GM18508 (cell line): Measurements from ENCODE around the gene APBA2.

Experiments used
- ATAC-seq: cut with Tn5 transposase; IDR thresholded peaks from one replicate; pipeline ENCODE4 v1.9.1; 2021; ENCODE audit warnings: moderate number of reproducible peaks; ENCODE audit not compliant: insufficient read depth, unreplicated experiment

Gene APBA2

GRCh38 chr15:28992336-28992864 is 106.6 kb downstream of the APBA2 start:
- ATAC-seq: no peak

- ATAC-seq: no peak
These were observed 107.4 kb downstream of the APBA2 start for GRCh38 chr15:28993051-28993719.

GRCh38 chr15:28993720-28994053 is 107.9 kb downstream of the APBA2 start:
- ATAC-seq: no peak

GRCh38 chr15:28994142-28994830 is 108.5 kb downstream of the APBA2 start:
- ATAC-seq: no peak

GRCh38 chr15:28994831-28995596 is 109.2 kb downstream of the APBA2 start:
- no peak for ATAC-seq

GRCh38 chr15:28995705-28996104 is 109.9 kb downstream of the APBA2 start:
- ATAC-seq: no peak

GRCh38 chr15:28996289-28996688 is 110.5 kb downstream of the APBA2 start:
- ATAC-seq: no peak

GRCh38 chr15:28996953-28997352 is 111.2 kb downstream of the APBA2 start:
- no peak for ATAC-seq

GRCh38 chr15:28997791-28998190 is 112.0 kb downstream of the APBA2 start:
- no peak for ATAC-seq

- ATAC-seq: no peak
These were observed 112.7 kb downstream of the APBA2 start for GRCh38 chr15:28998511-28998910.

- ATAC-seq: no peak
These were observed 117.5 kb downstream of the APBA2 start for GRCh38 chr15:29003191-29003839.

GRCh38 chr15:29003840-29004233 is 118.1 kb downstream of the APBA2 start:
- no peak for ATAC-seq

- ATAC-seq: no peak
These were observed 120.2 kb downstream of the APBA2 start for GRCh38 chr15:29005931-29006330.

- ATAC-seq: no peak
These were observed 123.1 kb downstream of the APBA2 start for GRCh38 chr15:29008846-29009245.

- ATAC-seq: no peak
These were observed 126.3 kb downstream of the APBA2 start for GRCh38 chr15:29012097-29012496.

- no peak for ATAC-seq
These were observed 128.7 kb downstream of the APBA2 start for GRCh38 chr15:29014493-29014892.

GRCh38 chr15:29016518-29016917 is 130.7 kb downstream of the APBA2 start:
- ATAC-seq: no peak

- ATAC-seq: no peak
These were observed 132.5 kb downstream of the APBA2 start for GRCh38 chr15:29018120-29018805.

- ATAC-seq: no peak
These were observed 133.5 kb downstream of the APBA2 start for GRCh38 chr15:29018995-29019976.
